NCI-H748 (cell line): Measurements from ENCODE around the gene SEMA3C.

Experiments
- DNase-seq: peaks from one replicate; lab custom pipeline; 2025; ENCODE audit not compliant: unreplicated experiment; lab: John Stamatoyannopoulos, UW

SEMA3C gene

DNA sequence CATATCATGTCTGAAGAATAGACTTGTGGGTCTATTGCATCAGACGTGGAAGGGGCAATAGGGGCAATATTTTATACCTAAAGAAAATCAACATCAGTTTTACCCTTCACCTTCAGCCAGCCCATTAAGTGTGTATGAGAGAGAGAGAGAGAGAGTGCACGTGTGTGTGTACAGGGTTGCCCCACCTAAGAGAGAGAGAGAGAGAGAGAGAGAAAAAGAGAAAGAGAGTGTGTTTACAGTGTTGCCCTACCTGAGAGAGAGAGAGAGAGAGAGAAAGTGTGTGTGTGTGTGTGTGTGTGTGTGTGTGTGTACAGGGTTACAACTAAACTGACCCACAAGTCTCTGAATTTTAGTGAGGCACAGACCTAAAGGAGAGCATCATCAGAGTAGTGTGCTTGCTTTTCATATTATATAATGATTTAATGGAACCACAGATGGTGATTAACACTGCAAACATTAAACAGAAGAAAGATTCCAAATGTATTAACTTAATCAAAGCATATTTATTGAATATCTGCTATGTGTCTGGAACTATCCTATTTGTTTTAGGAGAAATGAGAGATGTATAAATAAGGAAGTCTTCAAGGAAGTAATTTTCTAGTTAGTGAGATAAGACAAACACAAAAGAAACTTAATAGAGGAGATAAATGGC, 213.6 kb downstream of the SEMA3C start:
- DNase-seq: no peak

DNA sequence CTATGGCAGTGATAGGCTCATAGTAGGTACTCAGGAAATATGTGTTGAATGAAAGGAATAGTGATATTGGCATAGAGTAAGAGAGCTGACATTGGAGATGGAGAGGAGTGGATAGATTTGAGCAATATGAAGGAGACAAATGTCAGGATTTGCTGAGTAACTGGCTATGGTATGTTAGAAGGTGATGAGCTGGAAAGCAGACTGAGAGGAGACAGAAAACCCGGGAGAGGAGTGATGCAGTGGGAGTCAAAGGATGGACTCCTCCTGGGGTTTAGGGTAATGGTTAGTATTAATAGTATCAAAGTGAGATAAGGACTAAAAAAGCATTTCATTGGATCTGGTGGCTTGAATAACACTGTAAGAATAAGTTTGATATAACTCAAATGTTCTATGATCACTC, 215.6 kb downstream of the SEMA3C start:
- no peak for DNase-seq

DNA sequence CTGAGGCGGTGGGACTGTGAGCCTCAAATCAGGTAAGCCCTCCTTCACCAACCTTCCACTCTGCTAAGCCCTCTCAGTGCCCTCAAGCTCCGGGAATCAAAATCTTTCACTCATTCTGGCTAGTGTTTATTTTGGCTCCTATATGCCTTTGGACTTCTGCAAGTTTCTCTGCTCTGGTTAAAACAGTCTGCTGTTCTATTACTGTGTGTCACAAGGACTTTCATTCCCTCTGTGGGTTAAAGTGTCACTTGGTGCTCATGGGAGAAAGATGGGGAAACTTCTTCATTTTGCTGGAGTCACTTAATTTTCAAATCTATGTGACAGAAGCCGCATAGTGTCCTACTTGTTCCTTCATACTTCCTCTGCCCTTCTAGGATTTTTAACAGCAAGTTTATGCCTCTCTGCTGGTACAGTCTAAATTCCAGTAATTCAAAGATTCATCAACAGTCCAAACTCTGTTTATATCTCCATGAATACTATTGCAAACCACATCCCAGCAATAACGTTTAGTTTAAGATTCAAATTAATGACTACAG, 219.1 kb downstream of the SEMA3C start:
- no peak for DNase-seq

DNA sequence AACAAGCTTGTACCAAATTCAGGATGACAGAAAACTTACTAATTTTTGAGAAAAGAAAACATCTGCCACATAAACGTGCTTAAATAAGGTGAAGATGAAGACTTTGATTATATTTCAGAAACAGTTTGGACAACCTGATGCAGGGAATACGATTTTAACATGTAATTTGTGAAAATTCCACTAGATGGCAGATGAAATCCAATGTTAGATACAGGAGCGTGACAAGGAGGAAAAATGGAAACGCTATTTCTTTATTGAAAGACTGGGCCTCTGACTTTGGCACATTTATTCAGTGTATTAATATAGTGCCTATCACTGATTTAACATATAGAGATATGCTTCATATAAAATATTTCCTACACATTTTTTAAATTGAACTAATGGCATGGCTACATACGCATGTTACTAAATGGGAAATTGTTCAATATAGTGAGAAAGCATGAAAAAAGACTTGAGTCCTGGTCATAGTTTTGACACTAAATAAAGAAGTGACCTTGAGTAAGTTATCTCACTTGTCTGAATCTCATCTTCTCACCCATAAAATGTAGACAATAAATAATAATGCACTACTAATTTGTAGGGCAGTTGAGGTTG, 219.7 kb downstream of the SEMA3C start:
- peak; percentile 60 for DNase-seq
